ENCODE data around the gene JAK1. TPM values are rescaled to one million over a fixed set of nuclear protein-coding genes. Genes with fewer than 3 reads are reported as not detected.

The JAK1 gene
- total and polyA plus RNA-seq, 7 donors: 43.8 to 143 (median 99.6) TPM

- H3K4me1 ChIP-seq: peaks cover 0 to 16% (median 11%) of the 10 kb centered on the region in 4 donors
- no peaks in the 10 kb centered on the region for H3K9me3 ChIP-seq
- intact Hi-C loops (cut with DNase I): no loop called here
- H3K27me3 ChIP-seq: no peaks in the 10 kb centered on the region
- peaks cover 0 to 77% (median 14%) of the 10 kb centered on the region in 4 donors for H3K36me3 ChIP-seq
- TF ChIP-seq EP300 (IDR thresholded peaks at IDR 0.05): no peak
- no peak for TF ChIP-seq CTCF (IDR thresholded peaks at IDR 0.05)
- no peak for TF ChIP-seq POLR2A (IDR thresholded peaks at IDR 0.05)
- TF ChIP-seq POLR2AphosphoS5 (IDR thresholded peaks at IDR 0.05): no peak
- no peak overlapping the region for H3K27ac ChIP-seq
- WGBS, 2 donors: 99 to 100% methylated on average over 1 of the region's 1 CpG
- no peak overlapping the region for H3K4me3 ChIP-seq
- no peak for DNase-seq
These were observed 94.3 kb downstream of the JAK1 start for GRCh38 chr1:64872067-64872466.

GRCh38 chr1:64871256-64871655 is 95.1 kb downstream of the JAK1 start:
- peaks cover 0 to 77% (median 14%) of the 10 kb centered on the region in 4 donors for H3K36me3 ChIP-seq
- intact Hi-C loops (cut with DNase I): no loop called here

GRCh38 chr1:64867266-64867665 is 99.1 kb downstream of the JAK1 start:
- intact Hi-C loops (cut with DNase I): no loop called here

More at GRCh38 chr1:64871256-64871655, 95.1 kb downstream of the JAK1 start:
- no peaks in the 10 kb centered on the region for H3K9me3 ChIP-seq
- H3K27me3 ChIP-seq: no peaks in the 10 kb centered on the region
- H3K4me3 ChIP-seq: no peak overlapping the region
- H3K4me1 ChIP-seq: peaks cover 0 to 16% (median 11%) of the 10 kb centered on the region in 4 donors
- no peak for TF ChIP-seq POLR2AphosphoS5 (IDR thresholded peaks at IDR 0.05)
- no peak for TF ChIP-seq EP300 (IDR thresholded peaks at IDR 0.05)
- TF ChIP-seq POLR2A (IDR thresholded peaks at IDR 0.05): no peak
- TF ChIP-seq CTCF (IDR thresholded peaks at IDR 0.05): no peak
- 95% methylated on average over 8 of the region's 8 CpGs for WGBS, 2 donors
- DNase-seq: no peak
- no peak overlapping the region for H3K27ac ChIP-seq

GRCh38 chr1:64866689-64867088 is 99.7 kb downstream of the JAK1 start:
- Histone ChIP-seq H3K9me3 (no peaks in the 10 kb centered on the region), H3K36me3 (peaks cover 0 to 91% (median 13%) of the 10 kb centered on the region in 4 donors)
- intact Hi-C loops (cut with DNase I): no loop called here

More at GRCh38 chr1:64867266-64867665, 99.1 kb downstream of the JAK1 start:
- 93 to 98% methylated on average over 1 of the region's 1 CpG for whole genome bisulfite sequencing, 2 donors
- Histone ChIP-seq H3K9me3 (no peaks in the 10 kb centered on the region), H3K4me3 (no peak overlapping the region), H3K27me3 (no peaks in the 10 kb centered on the region), H3K27ac (no peak overlapping the region), H3K36me3 (peaks cover 0 to 91% (median 13%) of the 10 kb centered on the region in 4 donors), H3K4me1 (no peaks in the 10 kb centered on the region)
- TF ChIP-seq POLR2A (IDR thresholded peaks at IDR 0.05) (no peak), CTCF (IDR thresholded peaks at IDR 0.05) (no peak), EP300 (IDR thresholded peaks at IDR 0.05) (no peak), POLR2AphosphoS5 (IDR thresholded peaks at IDR 0.05) (no peak)
- no peak for DNase-seq

More at GRCh38 chr1:64866689-64867088, 99.7 kb downstream of the JAK1 start:
- TF ChIP-seq POLR2A (IDR thresholded peaks at IDR 0.05) (no peak), POLR2AphosphoS5 (IDR thresholded peaks at IDR 0.05) (no peak), CTCF (IDR thresholded peaks at IDR 0.05) (no peak), EP300 (IDR thresholded peaks at IDR 0.05) (no peak)
- 91% methylated on average over 10 of the region's 10 CpGs for WGBS, 2 donors
- DNase-seq: no peak
- no peaks in the 10 kb centered on the region for H3K4me1 ChIP-seq
- H3K27me3 ChIP-seq: no peaks in the 10 kb centered on the region
- H3K4me3 ChIP-seq: no peak overlapping the region
- no peak overlapping the region for H3K27ac ChIP-seq

All from sigmoid colon (tissue), 7 donors.